ENCODE results near the gene TLX2.

GRCh38 chr2:74538881-74539339 is 24.7 kb downstream of the TLX2 start:
- TF ChIP-seq CTCF (IDR thresholded peaks at IDR 0.05; ENCODE audit: low read length) (no peak), EZH2 (IDR thresholded peaks at IDR 0.05; ENCODE audit: borderline replicate concordance, low read length) (no peak)
